ENCODE data around the gene WDFY4.

The WDFY4 gene

DNA sequence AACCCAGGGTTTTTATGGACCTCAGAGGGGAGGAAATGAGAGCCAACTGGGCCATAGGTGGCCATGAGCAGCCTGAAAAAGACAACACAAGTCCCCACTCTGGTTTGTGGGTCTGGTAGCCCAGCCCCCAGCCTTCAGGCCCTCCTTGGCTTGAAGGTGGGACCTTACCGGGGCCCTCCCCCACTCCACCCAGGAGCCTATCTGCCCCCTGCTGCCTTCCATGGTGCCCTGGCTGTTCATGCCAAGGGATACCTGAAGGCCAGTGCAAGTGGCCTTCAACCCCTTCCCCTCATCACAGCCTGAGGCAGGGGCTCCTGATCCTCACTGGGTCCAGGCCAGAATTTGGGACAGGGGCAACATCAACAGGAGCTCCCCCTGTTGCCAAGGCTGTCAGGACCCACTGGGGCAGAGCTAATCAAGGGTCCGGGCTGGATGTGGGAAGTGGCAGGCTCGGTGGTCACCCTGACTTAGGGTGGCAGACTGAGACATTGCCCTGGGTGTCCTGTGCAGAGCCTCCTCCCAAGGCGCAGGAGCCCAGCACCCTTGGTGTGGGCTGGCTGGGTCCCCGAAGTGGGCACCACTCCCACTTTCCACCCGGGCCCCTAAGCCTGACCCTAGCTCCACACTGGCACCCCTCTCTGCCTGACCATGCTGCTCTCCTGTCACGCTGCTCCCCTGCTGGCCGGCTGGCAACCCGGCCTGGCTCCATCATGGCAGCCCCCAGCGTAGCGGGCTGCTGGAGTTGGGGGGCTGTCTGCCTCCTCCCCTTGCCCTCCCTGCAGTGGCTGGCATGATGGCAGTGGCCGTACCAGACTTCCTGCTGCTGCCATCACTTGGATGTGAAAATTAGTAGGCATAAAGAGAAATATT lies 6.4 kb downstream of the WDFY4 start:
- DNase-seq (ENCODE audit: low spot score): no peak

DNA sequence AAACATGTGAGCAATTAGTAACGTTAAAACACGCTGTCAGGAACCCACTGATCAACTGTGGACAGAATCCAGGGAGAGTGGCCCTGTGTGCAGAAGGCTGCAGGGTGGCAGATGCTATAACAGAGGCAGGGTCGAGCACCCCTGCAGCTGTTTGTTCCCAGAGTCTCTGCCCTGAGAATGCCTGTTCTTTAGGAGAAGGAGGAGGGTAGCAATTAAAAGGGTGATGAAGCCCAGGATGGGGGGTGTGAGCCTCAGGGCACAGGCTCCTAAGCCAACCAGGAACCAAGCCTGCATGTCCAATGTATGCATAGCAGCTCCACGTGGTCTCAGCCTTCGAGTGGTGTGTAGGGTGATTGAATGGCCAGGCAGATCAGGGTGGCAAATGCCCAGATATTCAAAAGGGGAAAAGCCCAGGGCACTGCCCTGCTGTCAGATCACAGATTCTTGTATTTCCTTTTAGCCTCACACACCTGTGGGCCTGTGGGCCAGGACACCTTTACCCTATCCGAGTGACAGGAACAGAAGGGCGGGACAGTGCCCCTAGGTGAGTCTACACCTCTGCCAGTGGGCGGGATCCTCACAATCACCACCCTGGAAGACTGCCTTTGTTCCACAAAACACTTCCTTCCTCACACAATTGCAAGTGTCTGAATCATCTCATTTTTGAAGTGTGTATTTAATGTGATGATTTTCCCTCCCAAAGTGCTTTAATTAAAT lies 7.3 kb downstream of the WDFY4 start:
- DNase-seq (ENCODE audit: low spot score): no peak

DNA sequence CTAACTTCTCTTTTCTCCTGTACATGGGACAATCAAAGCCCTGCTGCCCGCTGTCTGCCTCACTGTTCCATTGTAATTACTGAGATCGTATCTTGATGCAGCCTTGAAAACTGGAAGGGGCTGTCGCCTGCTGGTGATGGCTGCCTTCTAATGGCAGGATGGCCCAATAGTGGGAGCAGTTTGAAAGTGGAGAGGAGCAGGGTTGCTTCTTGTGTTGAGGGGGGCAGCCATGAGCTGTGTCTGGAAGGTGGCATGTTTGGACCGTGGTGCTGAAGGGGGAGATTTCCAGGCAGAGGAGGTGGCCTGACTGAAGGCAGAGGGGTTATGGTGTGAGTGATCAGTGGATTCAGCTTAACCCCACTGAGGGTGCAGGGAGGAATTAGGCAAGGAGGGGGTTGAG lies 8.1 kb downstream of the WDFY4 start:
- DNase-seq (ENCODE audit: low spot score): no peak

DNA sequence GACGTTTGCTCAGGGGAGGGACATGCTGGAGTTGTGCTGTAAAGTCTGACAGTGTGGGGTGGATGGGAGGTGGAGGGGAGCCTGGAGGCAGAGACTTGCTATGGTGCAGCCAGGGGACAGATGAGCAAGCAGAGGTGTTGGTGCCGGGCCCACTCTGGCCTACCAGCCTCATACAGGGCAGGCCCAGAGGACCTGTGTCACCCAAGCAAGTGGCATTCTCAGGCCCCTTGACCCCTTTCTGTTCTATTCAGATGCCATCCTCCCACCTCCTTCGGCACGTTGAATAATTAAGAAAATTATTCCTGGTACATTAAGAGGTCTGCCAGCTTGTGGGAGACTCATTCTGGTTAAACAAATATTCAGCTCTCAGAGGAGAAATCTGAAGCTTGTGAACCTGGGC lies 8.5 kb downstream of the WDFY4 start:
- no peak for DNase-seq (ENCODE audit: low spot score)

DNA sequence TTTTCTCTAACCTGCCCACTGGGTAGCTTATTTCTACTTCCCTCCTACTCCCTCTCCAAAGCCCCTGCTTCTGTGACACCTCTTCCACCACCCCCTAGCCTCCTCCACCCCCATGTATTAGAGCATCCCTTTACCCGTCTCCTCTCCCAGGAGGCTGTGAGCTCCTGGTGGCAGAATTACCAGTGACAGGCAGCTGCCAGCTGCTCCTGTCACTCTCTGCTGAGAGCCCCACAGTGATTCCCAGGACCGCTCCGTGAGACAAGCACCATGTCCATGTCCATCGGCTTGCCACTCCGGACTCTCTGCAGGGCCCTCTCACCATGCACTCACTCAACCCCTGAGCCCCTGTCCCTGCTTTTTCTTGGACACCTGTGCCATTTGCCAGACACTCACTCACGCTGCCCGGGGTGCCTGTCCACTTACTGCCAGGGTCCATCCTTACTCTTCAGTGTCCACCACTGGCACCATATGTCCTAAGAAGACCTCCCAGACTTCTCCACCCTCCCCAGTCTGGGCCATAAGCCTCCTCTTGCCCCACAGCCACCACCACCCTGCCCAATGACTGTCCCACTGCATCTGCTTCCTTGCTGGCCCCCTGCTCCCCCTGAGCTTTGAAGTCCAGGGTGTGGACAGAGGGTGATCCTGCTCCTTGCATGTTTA lies 9.8 kb downstream of the WDFY4 start:
- DNase-seq (ENCODE audit: low spot score): no peak

DNA sequence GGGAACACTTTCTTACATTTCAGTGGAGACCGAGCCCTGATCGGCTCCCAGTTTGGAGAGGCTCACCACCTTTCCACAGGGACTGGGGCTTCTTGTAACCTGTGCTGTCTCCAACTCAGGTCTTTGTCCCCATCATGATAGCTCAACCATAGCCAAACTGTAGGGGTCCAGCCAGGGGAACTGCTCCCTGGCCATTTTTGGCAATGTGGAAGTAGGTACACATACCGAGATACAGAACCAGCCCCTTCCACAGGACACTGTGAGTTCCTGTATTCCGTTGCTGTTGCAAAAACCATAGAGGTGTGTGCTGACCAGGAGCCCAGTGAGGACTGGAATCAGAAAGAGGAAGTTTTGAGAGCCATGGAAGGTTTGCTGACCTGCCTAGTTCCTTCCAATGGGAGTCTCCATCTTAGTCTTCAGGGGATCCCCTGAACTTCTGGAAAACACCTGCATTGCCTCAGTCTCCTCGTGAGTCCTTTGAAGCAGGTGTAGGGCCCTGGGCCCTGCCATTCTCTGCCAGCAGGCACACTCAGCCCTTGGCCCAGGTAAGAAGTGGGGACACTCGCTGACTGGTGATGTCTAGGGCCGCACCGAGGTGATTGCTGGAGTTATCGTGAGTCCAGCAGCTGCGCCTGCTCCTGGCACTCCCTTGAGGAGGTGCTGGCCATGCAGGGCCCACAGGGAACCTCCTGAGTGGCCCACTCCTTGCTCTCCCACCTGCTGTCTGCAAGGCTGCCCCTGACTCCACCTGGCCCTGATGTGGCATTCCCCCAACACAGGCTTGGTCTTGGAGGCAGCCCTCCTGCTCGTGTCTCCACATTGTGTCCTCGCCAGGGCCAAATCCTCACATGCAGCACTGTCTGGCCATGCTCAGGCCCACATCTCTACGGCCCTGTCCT lies 11.2 kb downstream of the WDFY4 start:
- DNase-seq (ENCODE audit: low spot score): no peak

DNA sequence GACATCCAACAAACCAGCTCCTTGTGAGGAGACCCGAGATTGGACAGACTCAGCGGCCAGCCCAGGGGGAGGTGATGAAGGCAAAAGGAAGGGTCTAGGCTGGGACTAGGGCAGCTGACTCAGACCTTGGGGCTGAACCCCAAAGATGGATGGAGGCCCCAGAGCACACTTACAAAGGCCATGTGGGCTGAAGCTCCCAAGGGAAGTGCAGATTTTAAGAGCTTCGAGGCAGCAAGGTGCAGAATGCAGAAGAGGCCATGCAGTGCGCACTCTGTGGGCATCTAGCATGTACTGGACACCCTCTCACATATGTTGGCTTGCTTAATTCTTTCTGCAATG lies 11.8 kb downstream of the WDFY4 start:
- no peak for DNase-seq (ENCODE audit: low spot score)

DNA sequence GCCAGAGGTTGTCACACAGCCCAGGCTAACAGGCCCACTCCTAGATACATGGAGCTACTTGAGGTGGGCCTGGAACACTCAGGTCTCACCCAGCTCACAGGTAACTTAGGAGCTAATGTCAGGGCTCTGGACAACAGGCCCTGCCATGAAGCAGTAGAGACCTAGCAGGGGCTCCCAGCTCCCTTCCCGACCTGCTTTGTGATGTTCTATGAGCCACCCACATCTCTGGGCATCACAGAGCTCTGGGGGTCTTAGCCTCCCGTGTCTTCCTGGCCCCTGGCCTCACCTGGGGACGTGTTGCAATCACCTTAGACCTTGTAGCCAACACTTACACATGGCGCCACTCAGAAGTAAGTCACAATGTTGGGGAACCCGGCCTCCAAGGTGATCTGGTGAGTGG lies 12.4 kb downstream of the WDFY4 start:
- no peak for DNase-seq (ENCODE audit: low spot score)

DNA sequence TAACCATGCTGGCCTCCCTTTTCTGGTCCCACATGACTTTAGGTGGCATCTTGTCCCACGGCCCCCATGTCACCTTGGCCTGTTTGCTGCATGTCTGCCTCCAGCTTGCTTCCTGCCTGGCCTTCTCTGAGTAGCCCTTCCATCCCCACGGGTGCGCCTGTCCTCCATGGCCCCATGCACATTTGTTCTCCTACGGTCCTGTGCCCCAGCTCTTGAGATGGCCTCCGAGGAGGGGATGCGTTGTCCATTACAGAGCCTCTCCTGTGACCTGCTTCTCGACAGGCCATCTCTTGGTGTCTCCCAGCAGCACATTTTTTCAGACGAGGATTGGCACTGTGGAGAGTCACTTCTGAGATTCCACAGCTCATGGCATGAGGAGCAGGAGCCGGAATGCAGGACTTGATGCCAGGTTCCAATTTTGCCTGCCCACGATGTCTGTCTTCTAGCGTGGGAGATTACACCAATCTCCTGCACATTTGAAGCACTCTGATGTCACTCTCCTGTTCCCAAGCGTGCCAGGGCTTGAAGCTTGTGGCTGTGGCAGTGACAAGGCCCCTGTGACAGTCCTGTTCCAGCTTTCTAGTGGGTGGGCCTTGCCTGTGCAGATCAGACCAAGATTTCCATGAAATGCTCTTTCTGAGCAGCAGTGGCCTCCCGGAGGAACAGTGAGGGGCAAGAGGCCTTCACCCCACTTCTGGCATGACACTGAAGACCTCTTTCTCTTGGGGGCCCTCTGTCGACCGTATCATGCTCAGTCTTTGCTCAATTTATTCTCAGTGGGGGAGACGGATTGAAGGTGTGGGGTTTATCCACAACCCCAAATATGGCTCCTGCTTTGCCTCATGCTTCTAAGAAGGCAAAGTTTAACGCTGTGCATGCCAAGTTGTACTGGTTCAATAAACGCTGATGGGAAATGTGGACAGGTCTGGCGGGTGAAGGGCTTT lies 13.4 kb downstream of the WDFY4 start:
- no peak for DNase-seq (ENCODE audit: low spot score)

DNA sequence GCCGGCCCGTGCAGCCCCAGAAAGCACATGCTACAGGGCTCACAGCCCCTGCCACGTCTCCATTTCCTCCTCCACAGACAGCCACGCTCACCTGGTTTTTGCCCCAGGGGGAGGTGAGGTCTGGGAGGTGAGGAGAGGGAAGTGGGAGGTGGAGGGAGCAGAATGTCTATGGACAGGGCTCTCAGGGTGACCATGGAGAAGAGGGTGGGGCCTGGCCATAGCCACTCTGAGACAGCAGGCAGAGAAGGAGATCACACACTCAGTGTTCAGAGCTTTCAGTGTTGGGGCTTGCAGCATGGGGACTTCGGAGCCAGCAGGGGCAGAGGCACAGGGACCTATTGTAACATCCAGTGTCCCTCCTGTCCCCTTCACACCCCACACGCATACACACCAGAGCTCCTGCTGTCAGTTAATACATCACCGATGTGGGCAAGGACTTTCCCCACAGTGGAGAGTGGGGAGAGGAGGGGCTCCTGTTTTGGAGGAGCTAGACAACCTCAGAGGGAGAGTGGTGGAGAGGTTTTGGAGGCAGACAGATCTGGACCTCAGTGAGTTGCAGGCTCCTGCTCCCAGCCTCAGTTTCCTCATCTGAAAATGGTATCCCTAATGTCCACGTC lies 14.4 kb downstream of the WDFY4 start:
- DNase-seq (ENCODE audit: low spot score): no peak

DNA sequence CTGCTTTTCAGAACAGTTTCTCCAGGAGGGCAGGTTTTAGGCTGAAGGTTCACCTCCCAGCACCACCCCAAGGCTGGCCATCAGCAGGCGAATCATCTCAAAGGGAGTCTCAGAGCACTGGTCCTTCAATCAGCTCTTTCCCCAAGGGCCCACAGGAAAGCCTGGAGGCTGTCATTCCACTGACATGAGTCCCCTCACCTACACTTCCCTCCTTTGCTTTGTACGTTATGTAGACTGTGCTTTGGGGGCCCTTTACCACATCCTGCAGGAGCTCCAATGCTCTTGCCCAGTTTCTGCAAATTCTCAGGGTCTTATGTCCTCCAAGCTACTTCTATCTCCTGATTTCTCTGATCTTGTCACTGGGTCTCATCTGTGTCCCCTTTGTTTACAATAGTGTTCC lies 15.4 kb downstream of the WDFY4 start:
- no peak for DNase-seq (ENCODE audit: low spot score)

DNA sequence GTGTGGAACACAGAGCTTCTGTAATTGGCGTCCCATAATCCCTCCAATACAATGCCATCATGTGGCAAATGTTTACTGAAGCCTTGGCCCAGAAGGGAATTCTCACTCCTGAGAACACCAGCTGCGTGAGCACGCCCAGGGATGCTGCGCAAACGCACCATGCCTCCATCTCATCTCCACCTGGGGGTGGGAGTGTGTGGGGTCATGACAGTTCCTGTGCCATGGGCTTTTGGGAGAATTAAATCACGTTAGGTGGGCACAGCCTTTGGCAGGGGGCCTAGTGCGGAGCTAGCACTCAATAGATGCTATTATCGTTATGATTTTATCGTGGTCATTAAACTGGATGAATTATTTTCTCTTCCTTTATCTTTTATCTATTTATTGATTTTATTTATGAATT lies 15.8 kb downstream of the WDFY4 start:
- no peak for DNase-seq (ENCODE audit: low spot score)

DNA sequence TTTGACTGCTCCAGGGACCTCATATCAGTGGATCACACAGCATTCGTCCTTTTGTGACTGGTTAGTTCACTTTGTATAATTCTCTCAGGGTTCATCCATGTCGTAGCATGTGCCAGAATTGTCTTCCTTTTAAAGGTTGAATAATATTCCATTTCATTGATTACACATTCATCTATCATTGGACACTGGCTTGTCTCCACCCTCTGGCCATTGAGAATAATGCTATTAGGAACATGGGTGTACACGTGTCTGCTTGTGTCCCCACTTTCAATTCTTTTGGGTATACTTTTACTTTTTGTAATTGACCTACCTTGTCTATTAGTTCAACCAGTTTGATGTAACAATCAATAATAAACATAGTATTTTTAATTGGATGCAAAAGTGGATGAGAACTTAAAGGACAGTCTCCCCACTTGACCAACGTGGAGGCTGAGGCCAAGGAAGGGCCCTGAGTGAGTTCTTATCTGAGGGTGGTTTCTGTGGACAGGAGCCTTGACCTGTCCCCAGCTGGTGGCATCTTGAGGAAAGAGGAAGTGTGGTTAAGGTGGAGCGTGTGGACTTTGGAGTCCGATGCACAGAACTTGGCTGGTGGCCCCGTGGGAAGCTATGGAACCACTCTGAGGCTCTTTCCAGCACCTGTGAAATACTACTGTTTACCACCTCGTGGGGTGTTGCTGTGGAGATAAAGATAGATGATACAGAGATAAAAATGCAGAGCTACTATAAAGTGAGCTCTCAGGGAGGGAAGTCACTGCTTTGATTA lies 16.6 kb downstream of the WDFY4 start:
- no peak for DNase-seq (ENCODE audit: low spot score)

DNA sequence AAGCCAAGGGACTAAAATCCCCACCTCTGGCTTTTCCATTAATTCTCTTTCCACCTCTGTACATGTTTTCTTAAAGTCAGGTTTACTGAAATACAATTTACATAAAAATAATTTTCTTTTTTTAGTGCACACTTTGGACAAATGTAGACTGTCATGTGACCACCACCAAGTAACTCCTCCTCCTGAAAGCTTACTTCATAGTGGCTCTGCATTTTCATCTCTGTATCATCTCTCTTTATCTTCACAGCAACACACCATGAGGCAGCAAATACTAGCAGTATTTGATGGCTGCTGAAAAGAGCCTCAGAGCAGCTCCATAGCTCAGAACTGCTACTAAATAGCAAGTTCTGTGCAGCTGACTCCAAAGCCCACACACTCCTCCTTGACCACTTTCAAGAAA lies 17.3 kb downstream of the WDFY4 start:
- no peak for DNase-seq (ENCODE audit: low spot score)

DNA sequence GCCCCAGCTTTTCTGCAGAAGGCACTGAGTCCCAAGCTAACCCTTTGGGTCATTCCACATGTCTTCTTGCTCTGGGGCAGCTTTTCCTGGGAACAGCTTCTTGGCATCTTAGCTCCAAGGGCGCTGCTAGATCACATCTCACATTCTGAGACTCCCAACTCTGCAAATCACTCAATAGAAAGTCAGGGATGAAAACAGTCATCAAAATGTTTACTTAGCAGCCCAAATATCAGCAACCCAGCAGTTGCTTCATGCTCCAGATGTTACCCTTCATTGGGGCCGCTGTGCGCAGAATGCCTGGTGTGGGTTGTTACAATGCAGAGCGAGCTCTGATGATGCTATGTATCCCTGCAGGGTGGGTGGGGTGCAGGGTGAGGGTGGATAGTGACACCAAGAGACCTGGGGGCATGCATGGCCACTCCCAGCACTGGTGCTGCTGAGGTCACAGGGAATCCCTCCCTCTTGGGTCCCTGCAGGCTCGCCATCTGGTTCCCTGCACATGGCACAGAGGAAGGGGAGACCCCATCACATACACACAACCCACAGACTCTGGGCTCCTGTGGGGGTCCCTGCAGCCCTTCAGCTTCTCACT lies 19.0 kb downstream of the WDFY4 start:
- no peak for DNase-seq (ENCODE audit: low spot score)

DNA sequence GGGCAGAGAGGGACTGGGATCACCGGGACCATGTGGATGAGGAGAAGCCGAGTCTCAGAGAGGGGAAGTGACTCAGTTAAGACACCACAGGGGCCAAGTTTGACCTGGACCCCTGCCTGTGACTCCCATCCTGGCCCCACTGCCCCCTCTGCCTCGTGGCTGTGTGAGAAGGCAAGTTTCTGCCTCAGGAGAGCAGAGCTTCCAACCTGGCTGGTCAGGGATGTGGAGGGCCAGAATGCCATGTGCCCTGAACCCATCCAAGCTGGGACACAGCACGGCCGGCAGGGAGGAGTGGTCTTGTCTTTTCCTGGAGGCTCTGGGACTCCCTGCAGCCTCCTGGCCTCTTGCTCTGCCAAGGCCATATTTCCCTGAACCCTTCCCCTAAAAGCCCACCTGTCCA lies 19.5 kb downstream of the WDFY4 start:
- DNase-seq (ENCODE audit: low spot score): no peak

DNA sequence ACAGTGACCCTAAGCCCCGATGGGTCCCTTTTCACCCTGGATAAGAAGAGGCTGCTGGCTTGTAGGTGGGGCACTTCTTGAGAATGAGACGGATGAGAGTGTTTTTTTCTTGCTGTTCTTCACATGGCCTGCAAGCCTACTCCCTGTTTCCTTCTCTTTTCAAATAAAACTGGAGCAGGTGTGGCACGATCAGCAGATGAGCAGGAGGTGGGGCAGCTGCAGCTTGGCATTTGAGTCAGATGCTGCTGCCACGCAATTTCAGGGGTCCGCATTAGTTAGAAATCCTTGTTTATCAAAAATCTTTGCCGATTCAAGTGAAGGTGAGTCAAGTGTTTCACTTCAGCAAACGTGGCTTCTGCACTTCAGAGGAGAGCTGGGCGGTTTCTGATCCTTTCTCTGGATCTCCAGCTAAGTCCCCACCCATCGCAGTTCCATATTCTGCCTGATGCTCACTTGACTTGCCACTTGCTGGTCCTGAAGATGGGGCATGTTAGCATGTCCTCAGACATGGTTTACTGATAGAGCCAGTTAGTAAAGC lies 20.8 kb downstream of the WDFY4 start:
- DNase-seq (ENCODE audit: low spot score): no peak

DNA sequence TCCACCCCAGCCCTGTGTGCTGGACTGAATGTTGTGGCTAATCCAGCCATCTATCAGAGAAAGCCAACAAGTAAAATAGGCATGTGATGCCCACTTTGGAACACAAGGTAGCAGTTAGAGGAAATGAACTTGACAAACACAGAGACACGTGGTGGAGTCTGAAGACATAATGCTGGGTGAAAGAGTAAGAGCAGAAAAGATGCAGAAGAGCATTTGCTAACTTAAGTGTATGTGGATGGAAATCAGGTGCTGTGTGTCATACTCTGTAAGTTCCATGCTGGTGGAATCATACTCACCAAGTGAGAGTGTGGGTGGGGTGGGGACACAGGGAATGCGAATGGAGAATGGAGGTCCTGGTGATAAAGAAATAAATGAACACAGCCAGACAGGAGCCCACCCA lies 22.8 kb downstream of the WDFY4 start:
- DNase-seq (ENCODE audit: low spot score): no peak

DNA sequence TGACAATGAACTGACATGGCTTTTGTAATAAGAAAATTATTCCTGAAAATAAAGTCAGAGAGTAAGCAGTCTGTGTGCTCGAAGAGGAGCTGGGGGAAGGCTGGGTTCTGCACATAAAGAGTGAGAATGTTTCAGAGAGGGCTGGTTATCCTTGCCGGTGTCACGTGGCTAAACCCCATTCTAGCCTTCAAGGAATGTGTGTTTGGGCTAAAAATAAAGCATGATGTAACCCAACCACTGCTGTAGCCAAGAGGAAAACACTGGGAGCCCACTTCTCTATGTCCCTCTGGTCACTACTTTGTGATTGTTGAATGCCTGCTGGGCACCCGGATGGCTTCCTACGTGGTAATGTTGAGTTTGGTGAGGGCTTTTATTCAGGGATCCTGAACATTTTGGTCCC lies 23.5 kb downstream of the WDFY4 start:
- peak; percentile 50 for DNase-seq (ENCODE audit: low spot score)

Measured in pons (tissue), 1 donor.